SU-DHL-6 (cell line): ENCODE data around the gene RASIP1.

Source experiments
- CTCF ChIP-seq: fragments of 200-600 bp; sonication (generic); IDR thresholded peaks from one replicate; pipeline ENCODE4 v1.5.1; 2017; ENCODE audit warnings: antibody characterized with exemption, mild to moderate bottlenecking, low read length, moderate library complexity; ENCODE audit not compliant: insufficient read depth, poor library complexity, severe bottlenecking
- EZH2phosphoT487 ChIP-seq: fragments of 200-600 bp; sonication (generic), shearing (Covaris generic); conservative IDR thresholded peaks from 2 replicates; pipeline ENCODE4 v1.6.1; 2018; ENCODE audit warnings: mild to moderate bottlenecking, antibody characterized with exemption, low read length, moderate library complexity, mixed read lengths

- TF ChIP-seq EZH2phosphoT487 (no peak), CTCF (no peak)
Observed at GRCh38 chr19:48714759-48715675, 25.4 kb downstream of the RASIP1 start.
